IgD-negative memory B cell (primary cell): ENCODE results near the gene LRRC40. TPM values are rescaled to one million over a fixed set of nuclear protein-coding genes. Genes with fewer than 3 reads are reported as not detected.

Experiments
- H3K27ac Mint-ChIP-seq, 3 donors: one replicate each; pipeline ENCODE4 v1.8.0; 2020 to 2022; ENCODE audit warnings: mild to moderate bottlenecking in 3 of 3, mixed read lengths in 3 of 3, moderate library complexity in 1 of 3
- H3K27me3 Mint-ChIP-seq: one replicate; pipeline ENCODE4 v1.8.0; 2021; ENCODE audit warnings: mixed read lengths
- H3K36me3 Mint-ChIP-seq: one replicate; pipeline ENCODE4 v1.8.0; 2020; ENCODE audit warnings: mild to moderate bottlenecking, mixed read lengths
- H3K4me1 Mint-ChIP-seq, 3 donors: one replicate each; pipeline ENCODE4 v1.8.0; 2020 to 2022; ENCODE audit warnings: mixed read lengths in 3 of 3, mild to moderate bottlenecking in 1 of 3
- H3K4me3 Mint-ChIP-seq, 4 donors: one replicate each; pipeline ENCODE4 v1.8.0; 2020 to 2022; ENCODE audit warnings: mild to moderate bottlenecking in 4 of 4, mixed read lengths in 4 of 4, moderate library complexity in 3 of 4
- H3K9me3 Mint-ChIP-seq, 3 donors: one replicate each; pipeline ENCODE4 v1.8.0; 2020 to 2021; ENCODE audit warnings: mixed read lengths in 3 of 3, mild to moderate bottlenecking in 1 of 3
- polyA plus RNA-seq: library from polyadenylated mRNA; unstranded; fragments of 300-500 nt; fragmentation: Illumina TruSeq; gene quantifications from one replicate; pipeline ENCODE4 v1.2.3, GENCODE V29; 2021

Gene LRRC40
- polyA plus RNA-seq = 6.0 TPM

DNA sequence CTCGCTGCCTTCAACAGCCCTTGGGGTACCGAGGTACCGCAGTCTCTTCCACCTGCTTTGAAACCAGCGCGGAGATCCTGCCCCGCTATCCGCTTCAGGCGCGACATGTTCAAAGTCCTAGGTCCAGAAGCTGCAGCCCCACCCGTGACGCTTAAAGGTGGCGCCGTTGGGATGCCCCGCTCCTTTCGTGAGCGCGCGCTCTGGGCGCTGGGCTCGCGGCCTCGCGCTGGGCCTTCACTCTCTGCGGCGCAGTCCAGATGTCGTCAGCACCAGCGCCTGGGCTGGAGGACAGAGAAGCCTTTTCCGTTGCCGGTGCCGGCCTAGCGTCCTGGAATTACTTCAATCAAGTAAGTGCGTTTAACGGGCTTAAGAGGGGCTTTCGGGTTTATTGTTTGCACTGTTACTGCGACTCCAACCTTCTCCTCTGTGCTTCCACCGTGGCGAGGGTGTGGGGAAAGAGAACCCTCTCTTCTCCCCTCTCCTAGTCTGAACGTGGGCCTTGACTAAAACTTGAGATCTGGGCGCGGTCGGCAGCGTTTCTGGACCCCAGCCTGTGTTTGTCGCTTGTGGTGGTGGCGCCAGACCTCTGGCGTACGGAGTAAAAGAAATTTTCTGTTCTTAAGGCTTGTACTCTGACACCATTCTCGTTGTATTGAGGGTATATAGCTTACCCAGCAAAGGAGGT, at the start of gene LRRC40:
Gene LRRC40, minus strand, starts transcription at position 146 of the 685 bp plus-strand sequence. Its CDS starts 39 bp downstream, at position 107.
- Mint-ChIP-seq H3K36me3 (no peaks in the 10 kb centered on the region), H3K9me3 (no peaks in the 10 kb centered on the region), H3K27ac (peak within 1 kb of the TSS; percentile 97 to 99 (median 99)), H3K4me3 (peak within 1 kb of the TSS; percentile 96 to 100 (median 99)), H3K27me3 (no peaks in the 10 kb centered on the region), H3K4me1 (peaks cover 46 to 57% (median 54%) of the 10 kb centered on the region in 3 donors)

DNA sequence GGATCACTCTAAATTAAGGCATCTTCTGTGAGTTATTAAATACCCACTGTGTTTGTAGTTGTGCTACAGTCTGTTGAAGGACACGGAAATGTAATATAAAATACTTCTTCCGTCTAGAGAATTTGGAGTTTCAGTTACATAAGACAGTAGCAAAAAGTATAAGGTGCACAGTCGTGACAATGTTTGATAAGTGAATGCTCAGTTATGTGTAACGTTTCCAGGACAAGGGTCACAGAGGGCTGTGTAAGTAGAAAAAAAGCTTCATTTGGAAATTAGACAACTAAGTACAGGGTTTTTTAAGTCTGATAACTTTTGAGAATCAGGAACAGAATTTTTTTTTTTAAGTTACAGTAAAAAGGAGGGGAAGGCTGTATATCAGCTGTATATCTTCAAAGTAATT, 43.4 kb upstream of the LRRC40 start:
- H3K4me3 Mint-ChIP-seq = no peak overlapping the region
- no peak overlapping the region for H3K27ac Mint-ChIP-seq
- peaks cover 11% of the 10 kb centered on the region for H3K36me3 Mint-ChIP-seq
- peaks cover 0 to 2% (median 0%) of the 10 kb centered on the region in 3 donors for H3K4me1 Mint-ChIP-seq
- H3K27me3 Mint-ChIP-seq = no peaks in the 10 kb centered on the region
- no peaks in the 10 kb centered on the region for H3K9me3 Mint-ChIP-seq

DNA sequence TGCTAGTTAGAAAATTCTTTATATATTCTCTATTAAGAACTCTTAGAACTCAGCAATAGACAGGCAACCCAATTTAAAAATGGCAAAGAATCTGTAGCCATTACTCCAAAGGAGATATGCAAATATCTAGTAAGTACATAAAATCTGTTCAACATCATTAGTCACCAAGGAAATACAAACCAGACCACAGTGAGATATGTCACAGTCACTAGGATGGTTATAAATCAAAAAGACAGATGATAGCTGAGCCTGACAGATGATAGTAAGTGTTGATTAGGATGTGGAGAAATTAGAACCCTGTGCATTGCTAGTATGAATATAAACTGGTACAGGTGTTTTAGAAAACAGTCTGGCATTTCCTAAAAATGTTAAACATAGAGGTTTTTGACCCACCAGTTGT, 42.4 kb upstream of the LRRC40 start:
- Mint-ChIP-seq H3K36me3 (peaks cover 11% of the 10 kb centered on the region), H3K4me3 (no peak overlapping the region), H3K9me3 (no peaks in the 10 kb centered on the region)

DNA sequence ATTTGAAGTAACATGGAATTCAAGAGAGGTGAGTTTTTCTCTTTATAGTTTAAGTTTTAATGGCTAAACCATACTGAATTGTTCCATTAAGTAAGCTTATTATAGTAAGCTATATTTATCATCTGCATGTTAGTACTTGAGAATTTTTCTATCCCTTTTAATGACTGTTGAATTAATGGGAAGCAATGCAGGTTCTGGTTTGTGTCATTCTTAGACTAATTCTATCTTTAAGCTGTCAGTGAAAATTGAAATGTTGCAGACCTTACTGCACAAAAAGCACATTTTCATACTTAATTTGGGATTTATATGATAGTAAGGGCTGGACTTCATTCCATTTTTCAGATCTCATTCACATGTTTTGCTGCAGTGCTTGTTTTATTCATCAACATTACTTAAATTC, 41.7 kb upstream of the LRRC40 start:
- Mint-ChIP-seq H3K27me3 (no peaks in the 10 kb centered on the region), H3K4me1 (peaks cover 0 to 2% (median 0%) of the 10 kb centered on the region in 3 donors), H3K4me3 (no peak overlapping the region), H3K36me3 (peaks cover 11% of the 10 kb centered on the region), H3K9me3 (no peaks in the 10 kb centered on the region), H3K27ac (no peak overlapping the region)

More for the DNA sequence above, 42.4 kb upstream of the LRRC40 start:
- Mint-ChIP-seq H3K27ac (no peak overlapping the region), H3K4me1 (peaks cover 0 to 2% (median 0%) of the 10 kb centered on the region in 3 donors), H3K27me3 (no peaks in the 10 kb centered on the region)

DNA sequence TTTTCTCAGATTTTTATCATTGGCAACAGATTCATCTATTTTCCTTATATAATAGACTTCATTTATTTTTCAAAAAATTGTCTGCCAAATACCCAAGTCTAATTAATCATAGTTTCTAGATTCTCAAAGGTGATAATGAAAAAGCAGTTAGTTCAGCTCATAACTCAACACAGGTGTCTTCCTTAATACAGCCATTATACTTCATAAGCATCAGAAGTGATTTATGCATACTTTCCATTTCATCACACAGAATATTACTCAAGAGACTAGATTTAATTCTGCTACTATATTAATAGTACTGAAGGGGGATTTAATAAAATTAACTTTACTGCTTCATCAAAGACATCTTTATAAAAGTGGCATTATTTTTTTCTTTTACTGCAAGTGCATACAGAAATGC, 34.6 kb upstream of the LRRC40 start:
- no peaks in the 10 kb centered on the region for H3K27me3 Mint-ChIP-seq
- peak overlapping the region in 1 of 3 donors; percentile 55 for H3K27ac Mint-ChIP-seq
- peaks cover 2% of the 10 kb centered on the region for H3K36me3 Mint-ChIP-seq

DNA sequence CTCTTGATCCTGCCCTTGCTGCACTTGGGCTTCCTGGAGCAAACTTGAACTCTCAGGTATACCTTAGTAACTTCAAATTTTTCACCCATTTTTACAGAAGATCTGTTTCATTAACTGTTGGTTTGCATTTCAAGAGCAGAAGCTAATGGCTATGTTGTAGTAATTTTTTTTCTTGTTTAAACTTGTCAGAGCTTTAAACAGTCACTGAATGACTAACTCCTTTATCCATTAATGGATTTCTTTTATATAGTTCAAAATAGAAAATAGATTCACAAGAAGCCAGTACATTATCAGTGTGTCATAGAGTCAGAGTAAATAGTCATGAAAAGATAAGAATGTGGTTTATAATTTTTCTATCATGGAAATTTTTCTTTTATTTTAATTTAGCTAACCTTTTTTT, 29.4 kb upstream of the LRRC40 start:
- Mint-ChIP-seq H3K4me1 (peaks cover 0 to 2% (median 0%) of the 10 kb centered on the region in 3 donors), H3K27me3 (no peaks in the 10 kb centered on the region), H3K9me3 (no peaks in the 10 kb centered on the region), H3K4me3 (no peak overlapping the region), H3K36me3 (peaks cover 4% of the 10 kb centered on the region), H3K27ac (no peak overlapping the region)

More for the DNA sequence above, 34.6 kb upstream of the LRRC40 start:
- no peak overlapping the region for H3K4me3 Mint-ChIP-seq
- H3K9me3 Mint-ChIP-seq = no peaks in the 10 kb centered on the region
- no peaks in the 10 kb centered on the region for H3K4me1 Mint-ChIP-seq

DNA sequence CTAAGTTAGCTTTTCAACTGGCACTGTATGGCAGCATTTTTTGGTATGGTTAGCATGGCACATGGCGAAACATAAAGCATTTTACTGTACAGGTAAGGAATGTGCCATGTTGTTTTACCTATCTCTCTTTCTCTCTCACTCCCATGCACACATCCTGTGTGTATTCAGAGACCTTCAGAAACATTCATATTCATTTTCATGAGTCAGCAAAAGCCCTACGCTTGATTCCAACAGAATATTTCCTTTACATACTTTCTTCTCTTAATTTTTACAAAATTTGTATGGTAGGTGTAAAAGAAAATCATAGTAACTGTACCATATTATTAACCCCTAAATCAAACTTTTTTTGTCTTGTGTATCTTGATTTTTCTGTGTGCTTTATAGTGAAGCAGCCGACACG, 26.1 kb upstream of the LRRC40 start:
- no peak overlapping the region for H3K4me3 Mint-ChIP-seq
- no peaks in the 10 kb centered on the region for H3K27me3 Mint-ChIP-seq
- peaks cover 5 to 14% (median 9%) of the 10 kb centered on the region in 3 donors for H3K4me1 Mint-ChIP-seq

DNA sequence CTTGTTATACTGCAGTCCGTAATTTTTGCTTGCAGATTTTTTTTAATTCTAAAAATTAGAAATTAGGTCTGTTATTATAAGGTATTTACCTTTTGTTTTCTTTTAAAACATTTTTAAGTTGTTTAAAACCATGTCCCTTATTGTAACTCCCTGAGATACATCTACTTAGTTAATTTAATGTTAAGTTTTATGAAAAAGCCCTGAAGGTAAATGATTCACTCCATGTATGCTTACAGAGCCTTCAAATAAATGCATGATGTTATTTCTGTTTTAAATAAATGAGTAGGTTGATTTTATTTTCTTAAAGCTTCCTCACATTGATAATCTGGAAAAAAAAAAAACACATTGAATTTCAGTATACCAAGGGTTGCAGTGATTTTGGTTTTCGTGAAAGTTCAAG, 23.3 kb upstream of the LRRC40 start:
- Mint-ChIP-seq H3K36me3 (peaks cover 4% of the 10 kb centered on the region), H3K27ac (peak overlapping the region in 1 of 3 donors; percentile 41), H3K4me3 (no peak overlapping the region), H3K9me3 (no peaks in the 10 kb centered on the region), H3K4me1 (peaks cover 15 to 26% (median 20%) of the 10 kb centered on the region in 3 donors), H3K27me3 (no peaks in the 10 kb centered on the region)

More for the DNA sequence above, 26.1 kb upstream of the LRRC40 start:
- Mint-ChIP-seq H3K36me3 (peaks cover 4% of the 10 kb centered on the region), H3K27ac (no peak overlapping the region), H3K9me3 (no peaks in the 10 kb centered on the region)

DNA sequence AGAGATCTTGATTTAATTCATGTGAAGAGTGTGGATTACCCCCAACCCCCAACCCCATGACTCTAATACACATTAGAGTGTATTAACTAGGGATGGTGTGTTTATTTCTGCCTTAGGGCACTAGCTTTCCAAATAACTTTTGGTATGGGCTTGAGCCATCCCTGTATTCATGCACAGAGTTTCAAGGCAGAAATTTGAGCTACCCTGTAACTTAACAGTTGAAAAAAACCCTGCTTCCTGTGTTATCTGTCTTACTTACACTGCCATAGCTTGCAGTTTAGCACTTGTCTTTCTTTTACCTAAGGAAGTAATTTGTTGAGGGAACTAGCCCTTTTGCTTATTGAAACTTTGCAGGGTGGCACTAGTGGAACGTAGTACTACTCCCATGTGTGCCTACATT, 22.1 kb upstream of the LRRC40 start:
- no peaks in the 10 kb centered on the region for H3K9me3 Mint-ChIP-seq
- H3K27ac Mint-ChIP-seq = peak overlapping the region in 1 of 3 donors; percentile 2
- peaks cover 25 to 35% (median 32%) of the 10 kb centered on the region in 3 donors for H3K4me1 Mint-ChIP-seq
- no peak overlapping the region for H3K4me3 Mint-ChIP-seq
- no peaks in the 10 kb centered on the region for H3K27me3 Mint-ChIP-seq
- peaks cover 2% of the 10 kb centered on the region for H3K36me3 Mint-ChIP-seq

DNA sequence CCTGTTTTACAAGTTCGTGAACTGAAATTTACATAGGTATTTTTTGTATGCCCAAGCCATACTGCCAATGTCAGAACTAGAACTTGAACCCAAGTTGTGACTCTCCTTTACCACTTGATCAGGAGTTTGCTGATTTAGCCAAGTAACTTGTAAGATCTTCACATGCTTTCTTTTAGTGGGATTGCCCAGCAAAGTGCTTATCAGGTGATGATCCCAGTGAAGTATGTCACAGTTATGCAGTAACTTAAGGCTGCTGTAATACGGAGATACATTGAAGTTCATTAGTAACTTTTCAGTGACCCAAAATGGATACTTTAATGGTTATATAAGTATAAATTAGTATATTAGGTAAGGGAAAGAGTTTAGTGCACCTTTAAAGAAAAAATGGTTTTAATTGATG, 19.6 kb upstream of the LRRC40 start:
- no peaks in the 10 kb centered on the region for H3K9me3 Mint-ChIP-seq
- H3K4me1 Mint-ChIP-seq = peaks cover 30 to 50% (median 44%) of the 10 kb centered on the region in 3 donors
- no peak overlapping the region for H3K4me3 Mint-ChIP-seq
- no peaks in the 10 kb centered on the region for H3K27me3 Mint-ChIP-seq
- H3K27ac Mint-ChIP-seq = peak overlapping the region in 1 of 3 donors; percentile 98
- peaks cover 2% of the 10 kb centered on the region for H3K36me3 Mint-ChIP-seq

DNA sequence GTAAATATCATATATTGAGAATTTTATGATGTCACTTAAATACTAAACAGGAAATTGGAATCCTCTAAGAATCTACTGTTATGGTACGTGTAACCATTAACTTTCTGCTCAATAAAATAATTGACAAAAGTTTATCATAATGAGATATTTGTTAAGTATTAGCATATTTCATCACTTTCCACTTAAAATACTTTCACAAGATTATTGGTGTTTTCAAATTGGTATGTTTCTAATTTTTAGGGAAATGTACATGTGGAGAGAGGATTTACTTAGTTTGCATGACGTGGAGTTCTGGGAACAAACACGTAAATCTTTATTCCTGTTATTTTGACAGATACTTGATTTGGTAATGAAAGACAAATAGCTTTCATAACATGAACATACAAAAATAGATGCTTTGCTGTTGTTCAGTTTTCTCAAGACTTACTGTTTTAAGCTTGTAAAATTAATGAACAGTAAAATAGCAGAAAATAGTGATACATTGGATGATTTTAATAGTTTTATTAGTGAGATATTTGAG, 17.4 kb upstream of the LRRC40 start:
- no peaks in the 10 kb centered on the region for H3K27me3 Mint-ChIP-seq
- H3K36me3 Mint-ChIP-seq = peaks cover 2% of the 10 kb centered on the region
- peaks cover 28 to 52% (median 44%) of the 10 kb centered on the region in 3 donors for H3K4me1 Mint-ChIP-seq
- no peaks in the 10 kb centered on the region for H3K9me3 Mint-ChIP-seq
- H3K27ac Mint-ChIP-seq = peak overlapping the region; percentile 95 to 98 (median 96)
- peak overlapping the region in 3 of 4 donors; percentile 90 to 96 (median 95) for H3K4me3 Mint-ChIP-seq

DNA sequence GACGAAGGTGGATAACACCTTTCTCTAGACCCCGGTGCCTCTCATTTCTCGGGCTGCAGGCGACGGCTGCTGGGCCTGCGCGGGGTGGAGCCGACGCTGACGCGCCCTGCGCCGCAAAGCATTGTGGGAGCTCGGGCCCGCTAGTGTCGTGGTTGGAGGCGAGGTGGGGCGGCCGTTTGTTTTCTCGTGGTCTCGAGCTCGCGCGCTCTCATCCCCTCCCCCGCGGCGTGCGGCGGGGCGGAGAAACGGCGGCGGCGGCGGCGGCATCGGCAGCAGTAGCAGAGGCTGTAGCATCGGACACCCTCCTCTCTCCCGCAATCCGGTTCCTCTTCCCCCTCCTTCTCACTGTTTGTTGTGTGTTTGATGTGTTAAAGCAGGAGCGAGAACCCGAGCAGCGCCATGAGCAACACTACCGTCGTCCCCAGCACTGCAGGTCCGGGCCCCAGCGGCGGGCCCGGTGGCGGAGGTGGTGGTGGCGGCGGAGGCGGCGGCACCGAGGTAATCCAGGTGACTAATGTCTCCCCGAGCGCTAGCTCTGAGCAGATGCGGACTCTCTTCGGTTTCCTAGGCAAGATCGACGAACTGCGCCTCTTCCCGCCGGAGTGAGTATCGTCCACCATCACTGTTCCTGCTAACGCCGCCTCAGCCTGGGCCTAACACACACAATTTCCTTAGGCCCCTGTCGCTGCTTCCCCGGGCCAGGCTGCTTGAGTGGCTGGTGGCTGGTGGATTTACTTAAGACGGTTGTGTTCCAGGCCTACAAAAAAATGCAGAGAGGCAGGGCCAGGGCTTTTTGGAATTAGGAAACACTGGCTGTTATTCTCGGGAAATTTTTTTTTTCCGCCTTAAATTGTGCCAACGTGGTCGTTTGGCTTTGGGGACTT, 16.1 kb upstream of the LRRC40 start, which contains the start of gene SRSF11:
Gene SRSF11, plus strand, starts transcription at position 143 of the 884 bp plus-strand sequence. Its CDS starts 257 bp downstream, at position 400.
- H3K4me3 Mint-ChIP-seq = peak within 1 kb of the TSS; percentile 90 to 96 (median 94)
- H3K27me3 Mint-ChIP-seq = no peaks in the 10 kb centered on the region
- peaks cover 2% of the 10 kb centered on the region for H3K36me3 Mint-ChIP-seq
- H3K4me1 Mint-ChIP-seq = peaks cover 26 to 43% (median 37%) of the 10 kb centered on the region in 3 donors
- H3K9me3 Mint-ChIP-seq = no peaks in the 10 kb centered on the region
- H3K27ac Mint-ChIP-seq = peak within 1 kb of the TSS; percentile 95 to 98 (median 96)

DNA sequence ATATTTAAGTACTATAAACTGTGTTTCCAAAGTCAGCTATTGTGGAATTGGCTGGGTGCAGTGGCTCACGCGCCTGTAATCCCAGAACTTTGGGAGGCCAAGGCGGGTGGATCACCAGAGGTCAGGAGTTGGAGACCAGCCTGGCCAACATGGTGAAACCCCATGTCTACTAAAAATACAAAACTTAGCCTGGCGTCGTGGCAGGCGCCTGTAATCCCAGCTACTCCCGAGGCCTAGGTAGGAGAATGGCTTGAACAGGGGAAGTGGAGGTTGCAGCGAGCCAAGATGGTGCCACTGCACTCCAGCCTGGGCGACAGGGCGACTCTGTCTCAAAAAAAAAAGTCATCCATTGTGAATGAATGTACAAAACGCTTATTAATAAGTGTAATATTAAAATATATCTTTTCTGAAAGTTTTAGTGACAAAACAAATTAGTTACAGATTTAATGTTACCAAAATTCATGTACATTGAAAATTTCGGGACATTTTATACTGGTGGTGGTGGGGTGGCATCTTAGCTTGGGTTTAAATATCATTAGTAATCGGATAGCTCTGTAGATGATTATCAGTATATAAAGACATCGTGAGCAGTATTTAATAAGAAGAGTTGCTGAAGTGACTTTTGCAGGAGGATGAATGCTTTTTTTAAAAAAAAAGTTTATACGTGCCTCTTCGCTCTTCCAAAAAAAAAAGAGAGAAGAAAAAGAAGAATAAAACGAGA, 15.3 kb upstream of the LRRC40 start:
- H3K4me1 Mint-ChIP-seq = peaks cover 26 to 43% (median 38%) of the 10 kb centered on the region in 3 donors
- no peaks in the 10 kb centered on the region for H3K9me3 Mint-ChIP-seq
- peaks cover 2% of the 10 kb centered on the region for H3K36me3 Mint-ChIP-seq
- H3K27ac Mint-ChIP-seq = peak overlapping the region; percentile 95 to 98 (median 96)
- H3K4me3 Mint-ChIP-seq = peak overlapping the region; percentile 90 to 96 (median 94)
- H3K27me3 Mint-ChIP-seq = no peaks in the 10 kb centered on the region

DNA sequence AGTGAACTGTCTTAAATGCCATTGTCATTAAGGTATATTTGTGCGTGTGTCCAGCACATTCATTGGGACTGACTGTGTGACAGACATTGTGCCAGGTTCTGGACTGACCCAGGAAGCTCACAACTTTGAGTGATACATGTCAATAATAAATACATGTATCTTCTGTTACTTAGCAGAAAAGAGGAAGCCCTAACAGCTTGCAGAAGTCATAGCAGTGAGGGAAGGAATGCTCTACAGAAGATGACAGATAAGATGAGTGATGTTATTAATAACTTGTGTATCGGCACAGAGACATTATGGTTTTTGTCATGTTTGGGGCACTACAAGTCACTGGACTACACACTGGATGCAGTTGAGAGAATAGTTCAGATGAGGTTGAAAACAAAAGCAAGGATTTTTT, 14.6 kb upstream of the LRRC40 start:
- peaks cover 2% of the 10 kb centered on the region for H3K36me3 Mint-ChIP-seq
- peaks cover 26 to 47% (median 38%) of the 10 kb centered on the region in 3 donors for H3K4me1 Mint-ChIP-seq
- H3K9me3 Mint-ChIP-seq = no peaks in the 10 kb centered on the region
- peak overlapping the region; percentile 32 to 86 (median 64) for H3K4me3 Mint-ChIP-seq
- peak overlapping the region; percentile 59 to 95 (median 89) for H3K27ac Mint-ChIP-seq
- H3K27me3 Mint-ChIP-seq = no peaks in the 10 kb centered on the region
